SJCRH30 (cell line): ENCODE data around the gene PXT1. TPM values are rescaled to one million over a fixed set of nuclear protein-coding genes. Genes with fewer than 3 reads are reported as not detected.

Source experiments
- DNase-seq, 2 experiments: peaks; one replicate each; pipeline ENCODE4 v3.0.0-alpha.2; 2015 to 2020
- H3K27ac ChIP-seq: fragments of 250-450 bp; sonication (Bioruptor Pico); 2 replicates; pipeline ENCODE4 v1.5.1; 2020; ENCODE audit warnings: mild to moderate bottlenecking, moderate library complexity
- H3K27me3 ChIP-seq: fragments of 250-450 bp; sonication (Bioruptor Pico); 2 replicates; pipeline ENCODE4 v1.5.1; 2020; ENCODE audit warnings: mild to moderate bottlenecking, moderate library complexity
- H3K36me3 ChIP-seq: fragments of 250-450 bp; sonication (Bioruptor Pico); 2 replicates; pipeline ENCODE4 v1.5.1; 2020; ENCODE audit warnings: mild to moderate bottlenecking, moderate library complexity
- H3K4me1 ChIP-seq: fragments of 250-450 bp; sonication (Bioruptor Pico); 2 replicates; pipeline ENCODE4 v1.5.1; 2020; ENCODE audit warnings: mild to moderate bottlenecking, moderate library complexity
- H3K4me3 ChIP-seq: fragments of 250-450 bp; sonication (Bioruptor Pico); 2 replicates; pipeline ENCODE4 v1.5.1; 2020; ENCODE audit warnings: mild to moderate bottlenecking, moderate library complexity
- H3K9me3 ChIP-seq: fragments of 250-450 bp; sonication (Bioruptor Pico); replicated peaks from 2 replicates; pipeline ENCODE4 v1.5.1; 2020; ENCODE audit warnings: mild to moderate bottlenecking, moderate library complexity
- total RNA-seq: library from RNA; depleted of rRNA; stranded (reverse); fragments of >200 nt; shearing (Covaris generic); gene quantifications from 2 replicates; pipeline ENCODE4 v1.2.3, GENCODE V29; 2014; rRNA removed

PXT1 gene
- total RNA-seq, 1 experiment from 2014 or later: not detected

DNA sequence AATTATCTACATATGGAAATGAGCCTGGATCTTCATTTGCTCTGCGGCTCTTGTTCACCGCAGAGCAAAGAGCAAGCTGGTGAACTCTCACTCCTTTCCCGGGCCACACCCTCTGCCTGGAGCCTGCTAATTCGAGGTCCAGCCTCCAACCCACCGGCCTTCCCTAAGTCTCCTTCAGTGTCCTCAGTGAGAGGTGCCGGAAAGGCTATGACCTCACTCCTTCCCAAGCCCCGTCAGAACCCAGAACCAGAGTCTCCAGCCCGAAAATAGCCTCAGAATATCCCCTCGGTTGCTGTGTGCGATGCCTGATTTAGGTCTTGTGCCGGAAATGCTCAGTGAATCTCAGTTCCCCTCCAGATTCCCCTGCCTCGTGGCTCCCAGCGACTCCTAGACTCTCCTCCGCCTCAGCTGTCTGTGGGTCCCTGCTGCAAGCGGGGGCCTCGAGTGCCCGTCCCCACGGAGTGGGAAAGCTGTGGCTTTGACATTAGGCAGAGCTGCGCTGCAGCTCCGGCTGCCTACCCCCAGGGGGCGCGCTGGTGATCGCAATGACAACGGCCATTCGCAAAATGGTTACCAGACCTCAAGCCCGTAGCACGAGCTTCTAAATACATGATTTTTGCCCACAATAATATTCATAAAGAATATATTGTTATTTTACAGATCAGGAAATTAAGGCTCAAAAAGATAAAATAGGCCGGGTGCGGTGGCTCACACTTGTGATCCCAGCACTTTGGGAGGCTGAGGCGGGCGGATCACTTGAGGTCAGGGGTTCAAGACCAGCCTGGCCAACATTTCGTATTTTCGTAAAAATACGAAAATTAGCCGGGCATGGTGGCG is 101.8 kb downstream of the PXT1 start:
- H3K9me3 ChIP-seq: no peaks in the 10 kb centered on the region
- peak; percentile 33 to 51 for DNase-seq
- H3K27ac ChIP-seq: no peak overlapping the region
- no peak overlapping the region for H3K4me3 ChIP-seq
- no peaks in the 10 kb centered on the region for H3K36me3 ChIP-seq
- no peaks in the 10 kb centered on the region for H3K27me3 ChIP-seq
- peaks cover 15% of the 10 kb centered on the region for H3K4me1 ChIP-seq

Other genes starting within 250 kb of the PXT1 start
- 15.8 and 16.9 TPM in 2 replicates for gene BRPF3, start 246.1 kb downstream of the PXT1 start, total RNA-seq
- not detected in 2 replicates for gene PNPLA1, start 172.8 kb downstream of the PXT1 start, total RNA-seq
- gene BNIP5, start 106.0 kb downstream of the PXT1 start, total RNA-seq: 0.04 TPM in 1 of 2 replicates, not detected in the other
- gene ETV7, start 55.2 kb downstream of the PXT1 start, total RNA-seq: not detected in 2 replicates
- 61.6 and 64.1 TPM in 2 replicates for gene KCTD20, start 146 bp upstream of the PXT1 start, total RNA-seq
- 26.9 and 27.6 TPM in 2 replicates for gene STK38, start 104.6 kb upstream of the PXT1 start, total RNA-seq
- gene SRSF3, start 151.5 kb upstream of the PXT1 start, total RNA-seq: 395 and 493 TPM in 2 replicates
- 56.1 and 57.8 TPM in 2 replicates for gene CDKN1A, start 235.9 kb upstream of the PXT1 start, total RNA-seq